HG03025 (cell line): Measurements from ENCODE around the gene CLCN3.
"Not testable (repeated sequence)": the region's sequence is repeated elsewhere in the genome, so short reads cannot be mapped to it uniquely, and the experiment has no call there.

Experiments
- ATAC-seq: cut with Tn5 transposase; IDR thresholded peaks from one replicate; pipeline ENCODE4 v1.9.1; 2021; ENCODE audit warnings: mild to moderate bottlenecking, moderate library complexity; ENCODE audit not compliant: unreplicated experiment, low FRiP score

The CLCN3 gene

GRCh38 chr4:169765835-169766234 lies 145.5 kb downstream of the CLCN3 start:
- no peak for ATAC-seq

GRCh38 chr4:169766741-169767140 lies 146.4 kb downstream of the CLCN3 start:
- ATAC-seq, result no peak

- ATAC-seq, result no peak
These were observed 148.0 kb downstream of the CLCN3 start for GRCh38 chr4:169768385-169768784.

GRCh38 chr4:169770416-169770815 lies 150.0 kb downstream of the CLCN3 start:
- no peak for ATAC-seq

GRCh38 chr4:169771556-169772080 lies 151.2 kb downstream of the CLCN3 start:
- not testable (repeated sequence) for ATAC-seq
